NAMALWA (cell line): Measurements from ENCODE around the gene KCTD19.
A peak's percentile ranks its signal among the peaks of the same experiment; 100 is the strongest.

Experiments
- DNase-seq: peaks from one replicate; pipeline ENCODE4 v3.0.0-alpha.2; 2015; ENCODE audit warnings: low spot score

The KCTD19 gene

GRCh38 chr16:67258161-67258835 lies 68.2 kb downstream of the KCTD19 start:
- DNase-seq = no peak

GRCh38 chr16:67257486-67258160 lies 68.9 kb downstream of the KCTD19 start:
- no peak for DNase-seq

DNA sequence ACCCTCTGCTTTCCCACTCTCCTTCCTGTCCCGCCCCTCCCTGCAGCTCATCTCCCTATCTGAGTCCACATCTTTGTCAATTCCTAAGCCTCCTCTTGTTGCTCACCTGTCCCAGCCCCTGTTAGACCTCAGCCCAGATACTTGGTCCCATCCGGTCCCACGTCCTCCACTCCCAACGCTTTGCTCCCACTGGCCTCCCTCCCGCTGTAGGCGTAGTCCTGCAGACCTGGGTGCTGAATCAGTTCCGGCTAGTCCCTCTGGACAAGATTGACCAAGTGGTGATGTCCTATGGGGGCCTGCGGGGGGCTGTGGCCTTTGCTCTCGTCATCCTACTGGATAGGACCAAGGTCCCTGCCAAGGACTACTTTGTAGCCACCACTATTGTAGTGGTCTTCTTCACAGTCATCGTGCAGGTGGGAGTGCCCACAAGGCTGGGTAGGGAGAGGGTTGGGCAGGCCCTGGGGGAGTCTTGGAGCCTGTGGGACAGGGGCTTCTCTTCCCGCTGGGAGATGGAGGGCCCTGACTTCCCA lies 69.8 kb downstream of the KCTD19 start:
- no peak for DNase-seq

DNA sequence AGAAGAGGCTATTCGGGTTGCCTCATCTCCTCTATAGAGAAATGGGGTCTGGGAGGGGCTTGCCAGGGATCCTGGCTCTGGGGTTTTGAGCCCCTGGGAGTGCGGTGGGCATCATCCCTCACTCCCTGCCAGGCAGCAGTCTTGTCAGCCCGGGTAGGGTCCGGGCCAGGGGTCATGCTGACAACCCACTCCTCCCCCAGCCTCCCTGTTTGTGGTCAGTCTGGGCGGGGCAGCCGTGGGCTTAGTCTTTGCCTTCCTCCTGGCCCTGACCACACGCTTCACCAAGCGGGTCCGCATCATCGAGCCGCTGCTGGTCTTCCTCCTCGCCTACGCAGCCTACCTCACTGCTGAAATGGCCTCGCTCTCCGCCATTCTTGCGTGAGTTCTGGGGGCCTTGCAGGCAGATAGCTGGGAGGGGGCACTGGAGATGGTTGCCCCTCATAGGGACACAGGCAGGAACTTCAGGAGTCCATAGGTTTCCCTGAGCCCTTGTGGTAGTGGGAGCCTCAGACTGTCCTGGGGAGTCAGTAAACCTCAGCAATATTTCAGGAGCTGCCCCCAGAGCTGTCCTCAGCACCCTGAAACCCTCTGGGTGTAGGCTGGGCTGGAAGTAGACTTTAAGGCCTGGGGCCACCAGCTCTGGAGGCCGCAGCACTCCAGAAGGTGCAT lies 70.9 kb downstream of the KCTD19 start:
- no peak for DNase-seq

GRCh38 chr16:67254801-67255552 lies 71.6 kb downstream of the KCTD19 start:
- DNase-seq = no peak

DNA sequence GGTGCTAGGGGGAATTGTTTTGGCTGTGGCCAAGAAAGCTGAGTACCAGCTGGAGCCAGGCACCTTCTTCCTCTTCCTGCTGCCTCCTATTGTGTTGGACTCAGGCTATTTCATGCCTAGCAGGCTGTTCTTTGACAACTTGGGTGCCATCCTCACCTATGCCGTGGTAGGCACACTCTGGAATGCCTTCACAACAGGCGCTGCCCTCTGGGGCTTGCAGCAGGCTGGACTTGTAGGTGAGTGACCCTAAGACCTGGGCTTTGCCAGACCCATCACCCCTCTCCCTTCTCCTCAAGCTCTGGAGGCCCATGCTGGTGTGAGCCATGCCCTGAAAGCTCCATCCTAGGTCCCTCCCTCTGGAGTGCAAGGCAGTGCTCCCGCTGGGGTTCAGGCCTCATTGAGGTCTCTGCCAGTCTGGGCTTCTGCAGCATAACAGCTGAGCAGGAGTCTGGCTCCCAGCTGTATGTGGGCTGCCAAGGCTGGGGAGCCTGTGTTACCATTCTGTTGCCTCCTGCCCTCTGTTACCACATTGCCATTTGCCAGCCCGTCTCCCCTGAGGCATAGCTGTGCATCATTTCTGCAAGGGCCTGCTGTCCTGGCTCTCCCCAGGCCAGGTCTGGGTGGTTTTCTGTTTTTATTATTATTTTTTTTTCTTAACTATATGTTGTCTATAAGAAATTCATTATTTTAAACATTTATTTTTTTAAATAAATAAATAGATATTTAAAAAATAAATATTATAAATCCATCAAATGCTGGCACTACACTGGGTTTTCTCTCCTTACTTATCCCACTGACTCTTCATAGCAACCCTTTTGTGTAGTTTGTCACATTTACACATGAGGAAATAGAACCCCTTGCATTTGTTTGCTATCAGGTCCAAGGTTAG lies 73.7 kb downstream of the KCTD19 start:
- no peak for DNase-seq

- DNase-seq = no peak
Measured at GRCh38 chr16:67250045-67250327, 76.6 kb downstream of the KCTD19 start.

DNA sequence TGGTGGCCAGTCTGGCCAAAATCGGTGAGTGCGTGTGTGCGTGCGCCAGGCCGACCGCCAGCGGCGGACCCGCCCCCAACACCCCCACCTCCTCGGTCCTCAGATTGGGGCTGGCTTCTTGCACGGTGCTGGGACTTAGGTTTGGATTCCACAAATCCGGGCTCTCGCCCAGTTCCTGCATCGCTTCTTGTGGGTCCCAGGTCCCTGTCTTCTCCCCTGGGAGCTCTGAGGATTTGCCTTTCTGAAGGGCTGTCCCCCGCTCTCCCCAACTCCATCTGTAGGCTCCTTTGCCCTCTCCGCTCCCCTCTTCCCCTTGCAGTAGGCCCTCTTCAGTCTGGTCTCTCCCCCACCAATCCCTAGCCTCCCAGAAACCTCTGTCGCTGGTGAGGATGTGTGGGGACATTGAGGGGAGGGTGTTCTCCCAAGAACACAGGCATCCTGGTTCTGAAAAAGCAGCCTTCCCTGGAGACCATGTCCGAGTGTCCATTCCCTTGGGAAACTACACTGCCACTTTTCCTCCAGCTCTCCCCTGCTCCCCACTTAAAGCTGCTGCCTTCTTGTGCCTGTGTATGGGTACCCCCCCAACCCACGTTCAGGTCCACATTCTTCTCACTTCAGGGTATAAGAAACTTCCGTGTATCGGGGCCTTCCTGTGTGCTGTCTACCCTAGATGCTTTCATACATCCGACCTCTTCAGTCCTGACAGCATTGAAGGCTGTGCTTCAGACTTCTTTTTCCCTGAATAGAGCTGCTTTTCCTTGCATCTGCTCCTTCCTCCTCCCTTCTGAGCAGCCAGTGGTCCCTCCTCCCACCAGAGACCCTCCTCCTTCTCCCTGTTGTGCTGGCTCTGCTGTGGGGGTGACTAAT lies 77.1 kb downstream of the KCTD19 start:
- DNase-seq = no peak

GRCh38 chr16:67248401-67249177 lies 78.0 kb downstream of the KCTD19 start, which contains the start of gene SLC9A5:
TSS of gene SLC9A5 (plus strand) at chr16:67248979. CDS start at chr16:67249015, 36 bp downstream.
- peak; percentile 40 for DNase-seq

GRCh38 chr16:67248073-67248400 lies 78.5 kb downstream of the KCTD19 start:
- peak; percentile 36 for DNase-seq

- peak; percentile 98 for DNase-seq
Measured at GRCh38 chr16:67247192-67248072, 79.1 kb downstream of the KCTD19 start, which contains the start of gene FHOD1. TSS of gene FHOD1 (minus strand) at chr16:67247481. CDS start at chr16:67247410, 71 bp downstream.

- peak; percentile 56 for DNase-seq
Measured at GRCh38 chr16:67246756-67247191, 79.8 kb downstream of the KCTD19 start.

- DNase-seq = peak; percentile 69
Measured at GRCh38 chr16:67246081-67246755, 80.3 kb downstream of the KCTD19 start.

GRCh38 chr16:67245674-67246080 lies 80.9 kb downstream of the KCTD19 start:
- DNase-seq = no peak

- DNase-seq = peak; percentile 41
Measured at GRCh38 chr16:67245186-67245585, 81.4 kb downstream of the KCTD19 start.

- DNase-seq = peak; percentile 89
Measured at GRCh38 chr16:67244387-67245185, 82.0 kb downstream of the KCTD19 start.

- no peak for DNase-seq
Measured at GRCh38 chr16:67243481-67243880, 83.1 kb downstream of the KCTD19 start.
